BE2C (cell line): ENCODE results near the gene ABCB9.

Experiments
- DNase-seq: peaks from one replicate; pipeline ENCODE4 v3.0.0-alpha.2; 2020
- H3K27me3 ChIP-seq: fragments of 250-450 bp; sonication (Bioruptor Pico); 2 replicates; pipeline ENCODE4 v1.5.1; 2020; ENCODE audit warnings: mild to moderate bottlenecking
- H3K36me3 ChIP-seq: fragments of 250-450 bp; sonication (Bioruptor Pico); 2 replicates; pipeline ENCODE4 v1.5.1; 2020; ENCODE audit warnings: mild to moderate bottlenecking
- H3K4me1 ChIP-seq: fragments of 250-450 bp; sonication (Bioruptor Pico); 2 replicates; pipeline ENCODE4 v1.5.1; 2020
- H3K4me3 ChIP-seq: 2 replicates; pipeline ENCODE4 v1.5.1; 2011; ENCODE audit warnings: low read depth, low read length
- H3K9me3 ChIP-seq: fragments of 250-450 bp; sonication (Bioruptor Pico); 2 replicates; pipeline ENCODE4 v1.5.1; 2020
- CTCF ChIP-seq: IDR thresholded peaks from 2 replicates; pipeline ENCODE4 v1.5.1; 2012; ENCODE audit warnings: mild to moderate bottlenecking, low read depth, low read length

The ABCB9 gene

DNA sequence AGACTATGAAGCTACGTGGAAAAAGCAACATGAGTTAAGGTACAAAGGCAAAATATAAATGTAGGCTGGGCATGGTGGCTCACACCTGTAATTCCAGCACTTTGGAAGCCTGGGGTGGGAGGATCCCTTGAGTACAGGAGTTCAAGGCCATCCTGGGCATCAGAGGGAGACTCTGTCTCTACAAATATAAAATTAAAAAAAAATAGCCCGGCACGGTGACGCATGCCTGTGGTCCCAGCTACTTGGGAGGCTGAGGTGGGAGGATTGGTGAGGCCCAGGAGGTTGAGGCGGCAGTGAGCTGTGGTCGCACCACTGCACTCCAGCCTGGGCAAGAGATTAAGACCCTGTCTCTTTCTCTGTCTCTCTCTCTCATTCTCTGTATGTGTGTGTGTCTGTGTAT, 66.4 kb downstream of the ABCB9 start:
- no peak overlapping the region for H3K4me3 ChIP-seq
- H3K27me3 ChIP-seq = 0 out of 2 replicates have a peak, but pooled peaks cover 4% of the 10 kb centered on the region
- peaks cover 3% of the 10 kb centered on the region; the same call in 1 of the 2 replicates for H3K9me3 ChIP-seq
- no peak for TF ChIP-seq CTCF
- no peaks in the 10 kb centered on the region for H3K36me3 ChIP-seq
- DNase-seq = no peak
- no peaks in the 10 kb centered on the region for H3K4me1 ChIP-seq

- no peak for TF ChIP-seq CTCF
- no peaks in the 10 kb centered on the region for H3K36me3 ChIP-seq
- H3K4me3 ChIP-seq = no peak overlapping the region
- H3K9me3 ChIP-seq = peaks cover 3% of the 10 kb centered on the region; the same call in 1 of the 2 replicates
- H3K27me3 ChIP-seq = 0 out of 2 replicates have a peak, but pooled peaks cover 4% of the 10 kb centered on the region
- H3K4me1 ChIP-seq = peaks cover 9% of the 10 kb centered on the region
- no peak for DNase-seq
Observed at GRCh38 chr12:122896662-122897061, 69.6 kb downstream of the ABCB9 start.

DNA sequence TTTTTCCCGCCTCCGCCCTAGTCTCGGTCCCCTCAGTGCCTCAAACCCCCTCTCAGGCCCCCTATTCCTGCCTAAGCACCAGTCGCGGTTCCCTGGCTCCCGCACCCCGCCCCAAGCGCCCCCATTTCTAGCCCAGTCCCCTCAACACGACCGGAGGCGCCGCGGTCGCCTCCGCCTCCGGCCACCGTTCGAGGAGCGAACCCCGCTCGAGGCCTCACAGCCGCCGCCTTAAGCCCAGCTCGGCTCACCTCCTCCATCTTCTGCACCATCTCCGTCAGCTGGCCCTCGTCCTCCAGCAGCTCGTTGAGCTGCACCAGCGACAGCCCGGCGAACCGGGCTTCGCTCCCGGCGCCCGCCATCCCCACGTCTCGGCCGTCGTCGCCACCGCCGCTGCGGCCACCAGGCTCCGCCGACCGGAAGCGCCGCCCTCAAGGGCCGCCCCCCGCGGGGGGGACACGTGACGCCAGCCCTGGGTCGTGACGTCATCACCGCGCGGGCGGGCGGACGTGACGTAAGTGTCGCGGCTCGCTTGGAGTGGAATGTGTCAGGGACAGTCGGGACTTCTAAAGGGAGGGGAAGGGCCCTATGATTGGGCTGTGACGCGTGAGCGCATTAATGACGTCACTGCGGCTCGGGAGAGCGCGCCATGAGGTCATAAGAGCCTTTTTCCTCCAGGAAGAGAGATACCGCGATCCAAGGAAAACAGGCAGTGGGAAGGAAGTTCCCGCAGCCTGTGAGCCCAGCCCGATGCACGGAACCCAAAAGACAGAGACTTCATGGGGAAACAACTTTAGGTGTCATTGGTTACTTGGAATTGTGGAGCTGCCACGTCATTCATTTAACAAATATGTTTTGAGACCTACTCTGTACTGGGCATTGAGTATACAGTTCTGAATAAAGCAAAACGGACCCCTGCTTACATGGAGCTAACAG, 70.3 kb downstream of the ABCB9 start, which contains the start of gene VPS37B:
TSS of gene VPS37B (minus strand) at position 421 of the 933 bp plus-strand sequence. CDS start at position 359, 62 bp downstream.
- TF ChIP-seq CTCF = no peak
- peak; percentile 85 for DNase-seq

DNA sequence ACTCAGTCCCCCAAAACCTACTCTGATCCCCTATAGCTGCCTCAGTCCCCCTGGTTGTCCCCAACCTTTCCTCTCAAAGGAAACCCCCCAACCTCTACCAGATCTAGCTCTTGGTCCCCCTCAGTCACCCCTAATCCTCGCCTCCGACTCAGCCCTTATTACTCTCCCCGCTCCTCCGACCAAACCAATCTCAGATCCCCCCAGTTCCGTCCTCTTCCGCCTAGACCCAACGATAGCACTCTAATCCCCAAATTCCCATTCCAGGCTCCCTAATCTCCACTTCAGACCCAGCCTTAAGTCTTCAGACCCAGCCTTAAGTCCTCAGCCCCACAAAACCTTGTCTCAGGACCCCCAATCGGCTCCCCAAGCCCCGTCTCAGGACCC, 71.0 kb downstream of the ABCB9 start:
- peak overlapping the region; percentile 97 for H3K4me3 ChIP-seq
- H3K27me3 ChIP-seq = 0 out of 2 replicates have a peak, but pooled peaks cover 4% of the 10 kb centered on the region
- peaks cover 3% of the 10 kb centered on the region; the same call in 1 of the 2 replicates for H3K9me3 ChIP-seq
- no peaks in the 10 kb centered on the region for H3K36me3 ChIP-seq
- TF ChIP-seq CTCF = no peak
- DNase-seq = no peak
- H3K4me1 ChIP-seq = peaks cover 9% of the 10 kb centered on the region

More for the DNA sequence above, 70.3 kb downstream of the ABCB9 start, which contains the start of gene VPS37B:
- Histone ChIP-seq H3K36me3 (no peaks in the 10 kb centered on the region), H3K9me3 (peaks cover 3% of the 10 kb centered on the region; the same call in 1 of the 2 replicates), H3K4me1 (peaks cover 9% of the 10 kb centered on the region), H3K27me3 (0 out of 2 replicates have a peak, but pooled peaks cover 4% of the 10 kb centered on the region), H3K4me3 (peak within 1 kb of the TSS; percentile 97)

DNA sequence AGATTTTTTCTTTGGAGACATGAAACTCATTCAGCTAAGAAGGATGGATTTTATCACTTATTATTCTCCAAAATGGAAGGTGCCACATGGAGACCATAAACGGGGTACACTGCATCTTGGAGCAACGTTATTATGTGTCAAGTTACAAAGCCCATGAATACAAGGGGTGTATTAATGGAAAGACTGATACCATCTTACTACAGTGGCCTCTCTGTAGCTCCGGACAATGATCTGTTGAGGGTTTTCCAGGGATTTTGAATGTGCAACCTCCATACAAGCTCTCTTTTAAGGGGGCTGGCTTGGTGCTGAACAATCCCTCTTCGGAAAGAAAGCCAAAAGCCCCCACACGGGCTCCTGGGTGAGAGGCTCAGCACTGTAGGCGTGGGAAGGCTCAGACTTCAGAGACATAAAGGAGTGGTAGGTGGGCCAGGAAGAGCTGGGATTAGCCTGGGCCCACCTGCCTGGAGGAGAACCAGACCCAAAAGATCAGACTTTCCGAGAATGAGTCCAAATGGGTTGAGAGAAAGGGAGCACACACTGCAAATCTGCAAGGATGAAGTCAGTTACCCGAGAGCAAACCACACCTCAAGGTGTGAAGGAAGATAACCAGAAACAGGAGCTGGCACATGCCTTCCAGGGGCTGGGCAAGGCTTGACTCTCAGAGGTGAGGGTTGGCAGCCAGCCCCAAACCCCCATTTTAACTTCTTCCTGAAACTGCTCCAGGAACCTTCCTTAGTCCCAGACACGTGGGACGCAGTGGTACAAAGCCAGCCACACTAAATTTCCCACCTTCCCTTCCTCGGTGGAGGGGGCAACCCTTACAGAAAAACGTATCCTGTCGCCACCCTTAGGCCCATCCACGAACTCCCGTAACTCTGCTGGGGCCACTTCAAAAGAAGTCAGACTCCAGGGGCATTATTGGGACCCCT, 71.8 kb downstream of the ABCB9 start:
- no peak for TF ChIP-seq CTCF
- Histone ChIP-seq H3K36me3 (no peaks in the 10 kb centered on the region), H3K4me1 (peaks cover 9% of the 10 kb centered on the region), H3K27me3 (0 out of 2 replicates have a peak, but pooled peaks cover 4% of the 10 kb centered on the region), H3K4me3 (peak overlapping the region; percentile 97), H3K9me3 (peaks cover 3% of the 10 kb centered on the region; the same call in 1 of the 2 replicates)
- no peak for DNase-seq
